Measurements from ENCODE around the gene FUOM.

GRCh38 chr10:133309720-133310398, 48.0 kb downstream of the FUOM start:
- TF ChIP-seq CTCF (IDR thresholded peaks at IDR 0.05) = no peak
- TF ChIP-seq POLR2A (IDR thresholded peaks at IDR 0.05; ENCODE audit: low read depth) = no peak
- no peak for TF ChIP-seq EP300 (IDR thresholded peaks at IDR 0.05)

Data from esophagus muscularis mucosa (tissue), 4 donors.